Caki2 (cell line): ENCODE measurements around the gene PRAMEF25. TPM values are rescaled to one million over a fixed set of nuclear protein-coding genes. Genes with fewer than 3 reads are reported as not detected.
"Not testable (repeated sequence)": the region's sequence is repeated elsewhere in the genome, so short reads cannot be mapped to it uniquely, and the experiment has no call there.

Source experiments
- DNase-seq: peaks from one replicate; pipeline ENCODE4 v3.0.0-alpha.2; 2015; ENCODE audit warnings: low read depth
- in situ Hi-C: cut with HindIII; loops from 2 replicates; pipeline ENCODE4 v1.10.0; 2016; ENCODE audit warnings: low sequenced_read_pairs, low pct_unique_long_range_greater_than_20kb, mixed read lengths
- total RNA-seq: library from RNA; depleted of rRNA; stranded (reverse); fragments of >200 nt; shearing (Covaris generic); gene quantifications from 2 replicates; pipeline ENCODE4 v1.2.3, GENCODE V29; 2014; ENCODE audit warnings: low replicate concordance; rRNA removed

Gene PRAMEF25
- not detected in 2 replicates for total RNA-seq

GRCh38 chr1:13070474-13070873 is at the start of gene PRAMEF25:
Gene PRAMEF25 (plus strand): TSS chr1:13070774. CDS start chr1:13073694, 2,920 bp downstream.
- in situ Hi-C loops, DNase-seq: not testable (repeated sequence)

- in situ Hi-C loops, DNase-seq: not testable (repeated sequence)
Measured at GRCh38 chr1:13056475-13056874, 14.1 kb upstream of the PRAMEF25 start, which contains the start of gene PRAMEF27. Gene PRAMEF27 (minus strand): TSS chr1:13056575. CDS start chr1:13053659, 2,916 bp downstream.

- in situ Hi-C loops, DNase-seq: not testable (repeated sequence)
Measured at GRCh38 chr1:13116754-13117153, 46.2 kb downstream of the PRAMEF25 start, which contains the start of gene HNRNPCL2. Gene HNRNPCL2 (minus strand): TSS chr1:13116854. CDS start chr1:13116400, 454 bp downstream.

Other genes starting within 250 kb of the PRAMEF25 start
- gene PRAMEF11, start 239.4 kb upstream of the PRAMEF25 start, total RNA-seq: not detected in 2 replicates
- not detected in 2 replicates for gene HNRNPCL1, start 222.1 kb upstream of the PRAMEF25 start, total RNA-seq
- not detected in 2 replicates for gene PRAMEF2, start 213.7 kb upstream of the PRAMEF25 start, total RNA-seq
- gene PRAMEF4, start 184.6 kb upstream of the PRAMEF25 start, total RNA-seq: not detected in 2 replicates
- gene PRAMEF10, start 172.5 kb upstream of the PRAMEF25 start, total RNA-seq: not detected in 2 replicates
- not detected in 2 replicates for gene PRAMEF7, start 154.2 kb upstream of the PRAMEF25 start, total RNA-seq
- gene PRAMEF6, start 123.2 kb upstream of the PRAMEF25 start, total RNA-seq: not detected in 2 replicates
- not detected in 2 replicates for gene PRAMEF27, start 14.2 kb upstream of the PRAMEF25 start, total RNA-seq
- gene HNRNPCL3, start 10.0 kb upstream of the PRAMEF25 start, total RNA-seq: not detected in 2 replicates
- gene HNRNPCL2, start 46.1 kb downstream of the PRAMEF25 start, total RNA-seq: not detected in 2 replicates
- gene PRAMEF26, start 85.2 kb downstream of the PRAMEF25 start, total RNA-seq: not detected in 2 replicates
- gene HNRNPCL4, start 94.9 kb downstream of the PRAMEF25 start, total RNA-seq: not detected in 2 replicates
- gene PRAMEF9, start 101.1 kb downstream of the PRAMEF25 start, total RNA-seq: not detected in 2 replicates
- gene PRAMEF13, start 130.6 kb downstream of the PRAMEF25 start, total RNA-seq: not detected in 2 replicates
- not detected in 2 replicates for gene PRAMEF18, start 155.4 kb downstream of the PRAMEF25 start, total RNA-seq
- not detected in 2 replicates for gene PRAMEF5, start 183.4 kb downstream of the PRAMEF25 start, total RNA-seq
- not detected in 2 replicates for gene PRAMEF8, start 214.4 kb downstream of the PRAMEF25 start, total RNA-seq
- gene PRAMEF33, start 232.8 kb downstream of the PRAMEF25 start, total RNA-seq: not detected in 2 replicates
- gene PRAMEF15, start 244.8 kb downstream of the PRAMEF25 start, total RNA-seq: not detected in 2 replicates